ENCODE measurements around the gene MYO3B.

The MYO3B gene

GRCh38 chr2:170493426-170494097, 315.6 kb downstream of the MYO3B start:
- no peak overlapping the region for H3K4me3 ChIP-seq (ENCODE audit: low read depth, low read length)
- no peak for DNase-seq (ENCODE audit: low read depth)
- TF ChIP-seq MYC (IDR thresholded peaks at IDR 0.05; ENCODE audit: low read depth, low read length) = no peak
- no peak for TF ChIP-seq POLR2A (IDR thresholded peaks at IDR 0.05; ENCODE audit: extremely low read depth, insufficient read length)
- TF ChIP-seq MAX (IDR thresholded peaks at IDR 0.05; ENCODE audit: low read depth, low read length) = no peak
- no peak for TF ChIP-seq CTCF (IDR thresholded peaks at IDR 0.05; ENCODE audit: low read depth, low read length)

GRCh38 chr2:170495896-170496295, 317.9 kb downstream of the MYO3B start:
- no peak for DNase-seq (ENCODE audit: low read depth)
- no peak overlapping the region for H3K4me3 ChIP-seq (ENCODE audit: low read depth, low read length)
- TF ChIP-seq MAX (IDR thresholded peaks at IDR 0.05; ENCODE audit: low read depth, low read length) (no peak), MYC (IDR thresholded peaks at IDR 0.05; ENCODE audit: low read depth, low read length) (no peak), POLR2A (IDR thresholded peaks at IDR 0.05; ENCODE audit: extremely low read depth, insufficient read length) (no peak), CTCF (IDR thresholded peaks at IDR 0.05; ENCODE audit: low read depth, low read length) (no peak)

GRCh38 chr2:170498619-170499018, 320.7 kb downstream of the MYO3B start:
- DNase-seq (ENCODE audit: low read depth) = no peak
- TF ChIP-seq POLR2A (IDR thresholded peaks at IDR 0.05; ENCODE audit: extremely low read depth, insufficient read length) = no peak
- no peak for TF ChIP-seq CTCF (IDR thresholded peaks at IDR 0.05; ENCODE audit: low read depth, low read length)
- TF ChIP-seq MYC (IDR thresholded peaks at IDR 0.05; ENCODE audit: low read depth, low read length) = no peak
- TF ChIP-seq MAX (IDR thresholded peaks at IDR 0.05; ENCODE audit: low read depth, low read length) = no peak
- no peak overlapping the region for H3K4me3 ChIP-seq (ENCODE audit: low read depth, low read length)

- no peak for TF ChIP-seq POLR2A (IDR thresholded peaks at IDR 0.05; ENCODE audit: extremely low read depth, insufficient read length)
- TF ChIP-seq CTCF (IDR thresholded peaks at IDR 0.05; ENCODE audit: low read depth, low read length) = no peak
- no peak for TF ChIP-seq MYC (IDR thresholded peaks at IDR 0.05; ENCODE audit: low read depth, low read length)
- no peak for TF ChIP-seq MAX (IDR thresholded peaks at IDR 0.05; ENCODE audit: low read depth, low read length)
- no peak overlapping the region for H3K4me3 ChIP-seq (ENCODE audit: low read depth, low read length)
- no peak for DNase-seq (ENCODE audit: low read depth)
Measured at GRCh38 chr2:170500104-170500503, 322.2 kb downstream of the MYO3B start.

- DNase-seq (ENCODE audit: low read depth) = no peak
- no peak overlapping the region for H3K4me3 ChIP-seq (ENCODE audit: low read depth, low read length)
- no peak for TF ChIP-seq POLR2A (IDR thresholded peaks at IDR 0.05; ENCODE audit: extremely low read depth, insufficient read length)
- no peak for TF ChIP-seq MAX (IDR thresholded peaks at IDR 0.05; ENCODE audit: low read depth, low read length)
- TF ChIP-seq MYC (IDR thresholded peaks at IDR 0.05; ENCODE audit: low read depth, low read length) = no peak
- TF ChIP-seq CTCF (IDR thresholded peaks at IDR 0.05; ENCODE audit: low read depth, low read length) = no peak
Measured at GRCh38 chr2:170500770-170501169, 322.8 kb downstream of the MYO3B start.

All from NB4 (cell line).